ENCODE data around the gene SLC39A3.
A peak's percentile ranks its signal among the peaks of the same experiment; 100 is the strongest.
"Not testable (repeated sequence)": the region's sequence is repeated elsewhere in the genome, so short reads cannot be mapped to it uniquely, and the experiment has no call there.

The SLC39A3 gene

DNA sequence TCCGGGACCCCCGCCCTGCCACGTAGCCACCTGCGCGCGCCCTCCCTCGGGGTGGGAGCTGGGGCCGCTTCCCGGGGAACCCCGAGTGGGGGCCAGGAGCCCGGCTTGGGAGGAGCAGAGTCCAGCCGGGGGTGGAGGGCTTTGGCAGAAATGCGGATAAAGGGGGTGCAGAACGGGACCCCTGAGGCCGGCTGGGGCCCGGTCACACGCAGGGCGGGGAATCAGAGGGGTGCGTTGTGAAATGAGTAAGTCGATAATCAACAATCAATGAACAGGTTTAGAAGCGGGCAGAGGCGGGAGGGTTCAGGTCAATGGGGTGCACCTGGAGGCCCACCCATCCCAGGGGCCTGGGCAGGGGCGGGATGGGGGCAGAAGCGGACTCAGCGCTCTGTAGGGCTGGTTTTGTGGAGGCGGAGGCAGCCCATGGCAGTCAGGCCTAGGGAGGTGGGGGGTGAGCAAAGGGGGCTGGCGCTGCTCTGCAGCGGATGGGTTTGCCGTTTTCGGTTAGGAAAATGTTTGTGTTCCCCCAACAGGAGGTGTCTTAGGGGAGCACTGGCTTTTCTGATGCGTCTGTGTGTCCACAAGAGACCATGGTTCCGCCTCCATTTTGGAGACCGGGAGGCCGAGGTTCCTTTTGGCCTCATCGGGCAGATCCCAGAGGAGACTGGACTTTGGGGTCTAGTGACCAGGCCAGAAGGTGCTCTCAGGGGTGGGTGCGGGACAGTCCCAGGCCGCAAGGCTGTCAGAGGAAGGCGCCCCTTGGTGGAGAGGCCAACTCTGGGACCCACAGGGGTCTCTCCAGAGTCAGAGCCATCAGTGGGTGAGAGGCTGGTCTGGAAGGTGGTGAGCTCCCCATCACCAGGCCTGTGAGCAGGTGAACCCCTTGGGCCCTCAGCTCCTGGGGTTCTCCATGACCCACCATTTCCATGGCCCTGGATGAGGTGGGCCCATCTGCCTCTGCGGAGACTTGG is 18.0 kb downstream of the SLC39A3 start:
- no peak for DNase-seq

DNA sequence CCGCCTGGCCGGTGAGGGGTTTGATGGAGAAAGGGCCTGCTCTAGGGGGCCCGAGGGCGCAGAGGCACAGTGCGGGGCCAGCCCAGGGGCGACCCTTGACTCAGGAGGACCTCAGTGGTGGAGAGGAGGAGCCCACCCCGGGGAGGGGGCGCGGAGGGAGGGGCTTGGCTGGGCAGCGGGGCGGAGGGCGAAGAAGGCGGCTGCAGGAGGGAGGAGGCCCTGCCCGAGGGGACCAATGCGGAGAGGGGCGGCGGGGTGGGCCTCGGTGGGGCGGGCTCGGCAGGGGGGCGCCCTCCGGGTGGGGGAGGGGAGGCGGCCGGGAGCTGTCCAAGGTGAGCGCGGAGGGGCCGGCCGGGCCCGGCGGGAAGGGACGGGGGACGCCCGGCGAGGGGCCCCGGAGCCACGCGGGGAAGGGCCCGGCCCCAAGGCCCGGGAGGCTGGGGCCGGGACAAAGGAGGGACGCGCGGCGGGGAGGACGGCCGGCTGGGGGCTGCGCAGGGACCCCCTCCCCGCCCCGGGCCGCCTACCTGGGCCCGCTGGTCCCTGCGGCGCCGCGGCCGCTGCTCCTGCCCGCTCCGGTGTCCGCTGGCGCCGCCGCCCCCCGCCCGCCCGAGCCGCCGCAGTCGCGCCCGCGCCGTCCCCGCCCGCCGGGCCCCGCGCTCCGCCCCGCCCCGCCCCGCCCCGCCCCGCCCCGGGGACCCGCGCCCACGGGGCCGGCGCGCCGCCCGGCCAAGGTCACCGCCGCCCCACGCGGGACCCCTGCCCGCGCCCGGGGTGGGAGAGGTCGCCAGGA is 18.8 kb downstream of the SLC39A3 start, which contains the start of gene DIRAS1:
TSS of gene DIRAS1 (minus strand) at position 596 of the 793 bp plus-strand sequence. CDS start 3,566 bp downstream, outside the sequence.
- DNase-seq, result no peak

DNA sequence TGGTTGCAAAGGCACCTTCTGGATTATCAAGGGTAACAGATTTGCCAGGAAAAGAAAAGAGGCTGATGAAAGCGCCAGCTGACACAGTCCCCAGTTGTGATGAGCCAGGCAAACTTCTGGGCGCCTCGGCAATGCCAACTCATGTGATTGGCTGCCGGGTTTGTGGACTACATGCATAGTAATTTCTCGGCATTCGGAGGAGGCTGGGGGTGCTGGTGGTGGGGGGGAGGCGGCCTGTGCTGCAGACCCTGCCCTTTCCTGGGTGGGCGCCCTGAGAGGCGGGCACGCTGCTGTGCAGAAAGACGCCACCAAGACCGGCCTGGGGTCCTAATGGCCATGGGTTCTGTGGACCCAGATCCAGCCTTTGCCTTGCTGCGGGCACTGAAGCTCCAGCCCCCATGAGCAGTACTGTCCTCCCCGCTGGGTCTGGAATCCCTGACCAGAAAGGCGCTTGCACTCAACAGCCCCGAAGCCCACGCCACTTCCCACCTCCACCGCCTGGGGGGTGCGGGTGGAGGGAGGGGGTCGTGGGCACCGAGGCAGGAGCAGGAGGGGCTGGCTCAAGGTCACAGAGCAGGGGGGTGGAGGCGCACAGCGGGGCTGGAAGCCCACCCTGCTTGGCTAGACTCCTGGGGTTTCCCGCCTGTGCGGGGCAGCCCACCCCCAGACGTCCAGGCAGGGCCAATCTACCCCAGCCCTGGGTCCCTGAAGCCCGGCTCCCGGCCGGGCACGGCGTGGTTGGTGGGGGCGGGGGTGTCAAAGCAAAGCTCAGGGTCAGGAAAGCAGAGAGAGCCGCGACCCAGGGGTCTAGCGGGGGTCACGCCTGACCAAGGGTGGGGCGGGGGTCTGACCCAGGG is 19.7 kb downstream of the SLC39A3 start:
- DNase-seq, result peak; percentile 7

DNA sequence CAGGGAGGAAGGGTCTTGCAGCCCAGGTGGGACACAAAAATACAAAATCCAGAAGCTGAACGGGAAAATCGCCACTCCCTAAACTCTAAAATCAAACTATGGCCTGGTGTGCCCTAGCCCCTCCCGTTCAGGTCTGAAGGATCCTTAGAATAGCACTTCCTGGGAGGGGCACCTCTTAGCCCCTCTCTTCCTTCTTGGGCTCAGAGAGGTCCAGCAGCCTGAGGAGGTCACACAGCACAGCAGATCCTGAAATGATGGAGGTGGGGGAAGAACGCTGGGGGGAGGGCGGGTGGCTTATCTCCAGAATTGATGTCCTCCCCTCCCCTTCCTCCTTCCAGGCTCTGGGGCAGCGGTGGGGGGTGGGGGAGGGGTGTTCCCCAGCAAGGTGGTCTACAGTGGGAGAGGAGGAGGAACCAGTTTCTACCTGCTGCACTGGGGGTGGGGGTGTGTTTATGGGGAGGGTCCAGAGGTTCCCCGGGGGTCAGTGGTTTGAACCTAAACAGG is 20.5 kb downstream of the SLC39A3 start:
- DNase-seq, result no peak

- DNase-seq, result no peak
These were observed 21.9 kb downstream of the SLC39A3 start for GRCh38 chr19:2717638-2718541.

GRCh38 chr19:2716722-2717637 is 22.8 kb downstream of the SLC39A3 start:
- DNase-seq, result no peak

DNA sequence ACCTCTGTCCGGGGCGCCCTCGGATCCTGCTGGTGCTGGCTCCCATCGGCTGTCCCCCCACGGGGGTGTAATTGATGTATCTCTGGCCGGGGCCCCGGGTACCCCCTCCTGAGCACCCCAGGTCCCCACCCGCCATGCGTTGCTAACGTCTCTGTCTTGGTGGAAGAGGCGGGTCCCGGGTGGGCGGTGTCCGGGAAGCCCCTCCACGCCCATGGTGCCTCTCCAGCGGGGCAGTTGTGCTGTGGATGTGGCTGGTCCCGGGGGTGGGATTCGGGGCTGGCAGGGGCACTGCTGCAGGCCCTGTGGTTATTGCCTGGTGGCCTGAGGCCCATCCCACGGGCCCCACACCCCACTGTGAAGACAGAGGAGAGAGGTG is 23.6 kb downstream of the SLC39A3 start:
- no peak for DNase-seq

DNA sequence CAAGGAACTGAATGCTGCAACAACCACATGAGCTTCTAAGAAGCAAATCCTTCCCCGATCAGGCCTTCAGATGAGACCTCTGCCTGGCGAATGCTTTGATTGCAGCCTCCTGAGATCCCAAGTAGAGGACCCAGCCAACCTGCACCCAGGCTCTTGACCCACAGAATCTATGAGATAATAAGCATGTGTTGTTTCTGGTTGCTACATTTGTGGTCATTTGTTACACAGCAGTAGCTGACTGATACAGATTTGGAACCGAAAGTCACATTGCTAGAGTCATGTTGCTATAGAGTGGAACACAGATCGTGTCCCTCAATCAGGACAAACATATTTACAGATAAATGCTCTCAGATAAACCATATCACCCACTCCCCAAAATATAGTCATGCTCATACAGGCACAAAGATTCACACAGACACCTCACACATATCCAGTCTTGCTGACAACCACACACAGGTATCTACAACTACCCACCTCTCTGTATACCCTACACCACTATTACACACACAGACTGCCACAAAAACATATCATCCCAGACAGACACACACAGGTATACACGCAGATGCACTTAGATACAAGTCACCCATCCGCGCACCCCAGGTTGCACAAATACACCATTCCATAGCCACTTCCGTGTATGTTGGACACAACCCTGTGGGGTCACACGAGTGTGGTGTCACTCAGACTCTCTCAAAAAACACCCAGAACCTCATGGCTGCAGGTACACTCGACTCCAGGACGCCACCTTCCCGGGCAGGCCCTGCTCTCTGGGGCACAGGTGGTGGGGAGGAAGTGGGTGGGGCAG is 24.1 kb downstream of the SLC39A3 start:
- DNase-seq, result no peak

DNA sequence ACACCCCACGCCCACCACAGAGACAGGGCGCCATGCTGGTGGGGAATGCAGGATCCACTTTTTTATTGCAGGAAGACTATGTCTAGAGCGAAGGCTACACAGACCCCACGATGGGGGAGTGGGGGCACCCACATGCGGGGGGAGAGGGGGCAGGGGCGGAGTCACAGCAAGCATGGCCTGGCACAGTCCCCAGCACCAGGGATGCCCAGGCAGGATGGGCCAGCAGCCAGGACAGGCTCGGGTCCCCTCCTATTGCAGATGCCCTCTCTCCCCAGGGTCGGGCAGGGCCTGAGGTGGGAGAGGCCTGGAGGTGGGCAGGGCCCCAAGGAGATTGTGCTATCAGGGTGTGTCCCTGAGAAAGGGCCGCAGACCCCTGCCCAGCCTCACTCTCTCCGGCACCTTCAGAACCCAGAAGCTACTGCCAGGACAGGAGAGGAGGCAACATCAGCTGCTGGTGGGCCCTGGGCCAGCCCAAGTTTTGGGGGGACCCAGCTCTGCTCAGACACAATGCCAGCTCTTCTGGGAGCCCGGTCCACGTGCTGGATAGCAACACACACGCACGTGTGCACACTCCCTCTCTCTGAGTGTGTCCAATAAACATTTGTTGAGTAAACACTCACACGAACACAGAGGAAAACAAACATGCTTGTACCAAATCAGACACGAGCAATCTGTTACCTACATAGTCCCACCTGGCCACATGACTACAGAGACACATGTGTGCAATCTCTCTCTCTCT is 25.1 kb downstream of the SLC39A3 start:
- no peak for DNase-seq

- not testable (repeated sequence) for DNase-seq
These were observed 25.7 kb downstream of the SLC39A3 start for GRCh38 chr19:2714102-2714501.

DNA sequence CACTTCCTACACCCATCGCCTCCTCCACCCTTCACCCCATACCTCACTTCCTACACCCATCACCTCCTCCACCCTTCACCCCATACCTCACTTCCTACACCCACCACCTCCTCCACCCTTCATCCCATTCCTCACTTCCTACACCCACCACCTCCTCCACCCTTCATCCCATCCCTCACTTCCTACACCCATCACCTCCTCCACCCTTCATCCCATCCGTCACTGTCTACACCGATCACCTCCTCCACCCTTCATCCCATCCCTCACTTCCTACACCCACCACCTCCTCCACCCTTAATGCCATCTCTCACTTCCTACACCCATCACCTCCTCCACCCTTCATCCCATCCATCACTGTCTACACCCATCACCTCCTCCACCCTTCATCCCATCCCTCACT is 26.6 kb downstream of the SLC39A3 start:
- DNase-seq, result not testable (repeated sequence)

GRCh38 chr19:2711875-2712205 is 28.0 kb downstream of the SLC39A3 start:
- DNase-seq, result no peak

DNA sequence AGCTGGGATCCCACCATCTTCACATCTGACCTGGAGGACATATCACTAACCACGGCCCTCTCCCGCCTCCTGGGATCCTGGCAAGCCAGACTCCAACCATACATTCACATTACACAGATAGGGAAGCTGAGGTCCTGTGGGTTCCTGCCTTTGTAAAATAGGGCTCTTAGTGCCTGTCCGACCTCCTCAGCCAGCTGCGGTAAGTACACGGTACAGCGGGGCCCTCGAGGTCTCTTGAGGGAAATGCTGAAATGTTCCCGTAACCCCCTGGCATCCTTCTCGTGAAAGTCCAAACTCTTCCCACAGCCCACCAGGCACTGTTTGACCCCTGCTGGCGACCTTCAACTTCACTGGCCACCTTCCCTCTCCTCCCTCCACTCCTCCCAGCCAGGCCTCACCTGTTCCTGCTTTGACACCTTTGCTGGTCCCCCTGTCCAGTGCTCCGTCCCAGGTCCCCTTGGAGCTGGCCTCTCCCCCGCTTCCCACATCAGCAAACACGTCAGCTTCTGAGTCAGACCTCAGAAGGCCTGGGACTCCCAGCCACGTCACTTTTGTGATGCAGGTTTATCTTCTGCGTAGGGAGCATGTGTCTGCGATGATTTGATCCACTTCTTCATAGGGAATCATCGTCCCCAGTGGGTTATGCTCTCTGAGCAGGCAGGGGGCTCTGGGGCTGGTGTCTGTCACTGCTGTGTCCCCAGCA is 28.5 kb downstream of the SLC39A3 start:
- no peak for DNase-seq

- DNase-seq, result no peak
These were observed 33.6 kb downstream of the SLC39A3 start for GRCh38 chr19:2706251-2706650.

GRCh38 chr19:2703691-2704216 is 36.1 kb downstream of the SLC39A3 start:
- no peak for DNase-seq

DNA sequence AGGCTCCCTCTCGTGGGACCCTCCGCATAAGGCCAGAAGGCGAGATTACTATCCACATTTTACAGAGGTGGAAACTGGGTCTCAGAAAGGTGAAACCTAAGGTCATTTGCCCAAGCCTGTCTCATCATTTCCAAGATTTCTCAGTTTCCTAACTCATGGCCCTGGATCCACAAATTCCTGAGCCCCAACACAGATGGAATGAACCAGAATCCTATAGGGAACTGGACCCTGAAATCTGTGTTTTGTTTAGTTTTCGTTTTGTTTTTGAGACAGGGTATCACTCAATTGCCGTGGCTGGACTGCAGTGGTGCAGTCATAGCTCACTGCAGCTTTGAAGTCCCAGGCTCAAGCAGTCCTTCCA is 36.8 kb downstream of the SLC39A3 start:
- DNase-seq, result no peak

GRCh38 chr19:2702170-2703076 is 37.4 kb downstream of the SLC39A3 start, which contains the start of gene GNG7:
Gene GNG7 (minus strand): TSS chr19:2702694. CDS start chr19:2520688, 182,006 bp downstream.
- DNase-seq, result peak; percentile 67
